Kidney epithelial cell (primary cell): ENCODE data around the gene ADGRG1. TPM values are rescaled to one million over a fixed set of nuclear protein-coding genes. Genes with fewer than 3 reads are reported as not detected.

ENCODE experiments used
- DNase-seq: peaks from one replicate; pipeline ENCODE4 v3.0.0-alpha.2; 2010; ENCODE audit warnings: low read depth
- H3K27me3 ChIP-seq: 2 replicates; pipeline ENCODE4 v1.6.0; 2011; ENCODE audit warnings: low read length; ENCODE audit not compliant: control insufficient read depth, insufficient read depth
- H3K36me3 ChIP-seq: 2 replicates; pipeline ENCODE4 v1.5.1; 2011; ENCODE audit warnings: low read length; ENCODE audit not compliant: control insufficient read depth, insufficient read depth
- H3K4me3 ChIP-seq: 2 replicates; pipeline ENCODE4 v1.5.1; 2011; ENCODE audit warnings: low read depth, mild to moderate bottlenecking, control low read depth, low read length
- total RNA-seq: library from RNA; depleted of rRNA; stranded (reverse); fragments of >200 nt; gene quantifications from 2 replicates; pipeline ENCODE4 v1.2.3, GENCODE V29; 2015
- TF ChIP-seq, protein P1 (sequence below): IDR thresholded peaks from 2 replicates; pipeline ENCODE4 v1.5.1; 2011; ENCODE audit warnings: mild to moderate bottlenecking, moderate library complexity, low read length, control low read depth, inconsistent platforms; ENCODE audit not compliant: insufficient read depth, poor library complexity, severe bottlenecking

The ADGRG1 gene
- total RNA-seq, 1 donor from 2014 or later, result 150 TPM

GRCh38 chr16:57628783-57629293 is 408 bp downstream of the ADGRG1 start:
- H3K27me3 ChIP-seq, result no peaks in the 10 kb centered on the region
- peak overlapping the region; percentile 44 for H3K4me3 ChIP-seq
- no peak for DNase-seq
- H3K36me3 ChIP-seq, result no peaks in the 10 kb centered on the region
- TF ChIP-seq, protein P1, sequence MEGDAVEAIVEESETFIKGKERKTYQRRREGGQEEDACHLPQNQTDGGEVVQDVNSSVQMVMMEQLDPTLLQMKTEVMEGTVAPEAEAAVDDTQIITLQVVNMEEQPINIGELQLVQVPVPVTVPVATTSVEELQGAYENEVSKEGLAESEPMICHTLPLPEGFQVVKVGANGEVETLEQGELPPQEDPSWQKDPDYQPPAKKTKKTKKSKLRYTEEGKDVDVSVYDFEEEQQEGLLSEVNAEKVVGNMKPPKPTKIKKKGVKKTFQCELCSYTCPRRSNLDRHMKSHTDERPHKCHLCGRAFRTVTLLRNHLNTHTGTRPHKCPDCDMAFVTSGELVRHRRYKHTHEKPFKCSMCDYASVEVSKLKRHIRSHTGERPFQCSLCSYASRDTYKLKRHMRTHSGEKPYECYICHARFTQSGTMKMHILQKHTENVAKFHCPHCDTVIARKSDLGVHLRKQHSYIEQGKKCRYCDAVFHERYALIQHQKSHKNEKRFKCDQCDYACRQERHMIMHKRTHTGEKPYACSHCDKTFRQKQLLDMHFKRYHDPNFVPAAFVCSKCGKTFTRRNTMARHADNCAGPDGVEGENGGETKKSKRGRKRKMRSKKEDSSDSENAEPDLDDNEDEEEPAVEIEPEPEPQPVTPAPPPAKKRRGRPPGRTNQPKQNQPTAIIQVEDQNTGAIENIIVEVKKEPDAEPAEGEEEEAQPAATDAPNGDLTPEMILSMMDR, result no peak

GRCh38 chr16:57629516-57630406 is 1.3 kb downstream of the ADGRG1 start:
- TF ChIP-seq, protein P1, result no peak
- H3K27me3 ChIP-seq, result no peaks in the 10 kb centered on the region
- no peak for DNase-seq
- peak overlapping the region; percentile 44 for H3K4me3 ChIP-seq
- H3K36me3 ChIP-seq, result no peaks in the 10 kb centered on the region

GRCh38 chr16:57630407-57630797 is 2.0 kb downstream of the ADGRG1 start:
- TF ChIP-seq, protein P1, result no peak
- Histone ChIP-seq H3K27me3 (no peaks in the 10 kb centered on the region), H3K36me3 (no peaks in the 10 kb centered on the region), H3K4me3 (no peak overlapping the region)
- DNase-seq, result no peak

DNA sequence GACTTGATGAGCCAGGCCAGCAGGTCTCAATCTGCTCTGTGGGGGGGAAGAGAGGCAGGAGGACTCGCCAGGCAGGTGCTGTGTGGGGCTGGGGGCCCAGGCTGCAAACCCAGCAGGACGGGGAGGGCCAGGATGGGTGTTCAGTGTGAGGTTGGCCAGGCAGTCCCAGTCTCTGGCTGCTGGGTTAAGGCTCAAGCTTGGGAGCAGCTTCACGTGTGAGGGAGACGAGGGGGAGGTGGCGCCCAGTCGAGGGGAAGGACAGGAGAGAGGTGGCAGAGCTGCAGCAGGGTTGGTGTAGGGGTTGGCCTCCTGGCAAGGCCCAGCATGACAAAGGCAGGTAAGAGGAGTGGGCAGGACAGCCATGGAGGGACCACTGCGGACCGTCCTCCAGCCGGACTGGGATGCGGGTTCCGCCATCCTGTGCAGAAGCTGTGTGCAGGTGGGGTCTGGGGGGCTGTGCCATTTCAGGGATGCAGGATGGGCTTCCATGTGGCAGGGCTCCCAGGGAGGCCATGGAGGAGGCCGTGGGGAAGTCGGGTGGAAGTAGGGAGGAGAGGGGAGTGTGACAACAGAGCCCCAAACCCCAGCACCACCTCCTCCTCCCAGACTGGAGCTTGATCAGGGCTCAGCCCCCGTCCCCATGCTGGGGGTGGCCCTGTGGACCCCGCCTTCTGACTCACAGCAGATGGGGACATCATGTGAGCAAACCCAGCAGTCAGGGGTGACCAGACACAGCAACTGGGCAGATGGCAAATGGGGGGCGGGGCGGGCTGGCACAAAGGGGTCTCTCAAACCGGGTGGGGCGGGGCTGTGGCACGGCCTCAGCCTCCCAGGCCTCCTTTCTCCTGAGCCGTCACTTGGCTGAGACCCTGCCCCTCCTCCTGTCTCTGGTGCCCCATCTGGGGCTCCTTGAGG is 2.8 kb downstream of the ADGRG1 start:
- no peak for DNase-seq
- TF ChIP-seq, protein P1, result no peak
- Histone ChIP-seq H3K36me3 (no peaks in the 10 kb centered on the region), H3K27me3 (no peaks in the 10 kb centered on the region), H3K4me3 (no peak overlapping the region)

GRCh38 chr16:57632568-57632967 is 4.1 kb downstream of the ADGRG1 start:
- H3K4me3 ChIP-seq, result no peak overlapping the region
- DNase-seq, result no peak
- TF ChIP-seq, protein P1, result no peak
- H3K27me3 ChIP-seq, result no peaks in the 10 kb centered on the region
- H3K36me3 ChIP-seq, result no peaks in the 10 kb centered on the region
